Prostate gland (tissue), 2 donors: ENCODE data around the gene DOK6.

ENCODE experiments used
- CTCF ChIP-seq, 4 experiments: fragments of 200-600 bp in 2 of 4; fragments of 450-650 bp in 2 of 4; sonication (generic) in 2 of 4; IDR thresholded peaks; 1 replicate in 3 of 4; 2 replicates in 1 of 4; pipeline ENCODE4 v1.5.1; 2016 to 2019; ENCODE audit warnings: antibody characterized with exemption in 4 of 4, mild to moderate bottlenecking in 2 of 4, moderate library complexity in 2 of 4
- POLR2A ChIP-seq: fragments of 450-650 bp; IDR thresholded peaks from one replicate; pipeline ENCODE4 v1.6.1; 2016; ENCODE audit warnings: antibody characterized with exemption, mild to moderate bottlenecking

DNA sequence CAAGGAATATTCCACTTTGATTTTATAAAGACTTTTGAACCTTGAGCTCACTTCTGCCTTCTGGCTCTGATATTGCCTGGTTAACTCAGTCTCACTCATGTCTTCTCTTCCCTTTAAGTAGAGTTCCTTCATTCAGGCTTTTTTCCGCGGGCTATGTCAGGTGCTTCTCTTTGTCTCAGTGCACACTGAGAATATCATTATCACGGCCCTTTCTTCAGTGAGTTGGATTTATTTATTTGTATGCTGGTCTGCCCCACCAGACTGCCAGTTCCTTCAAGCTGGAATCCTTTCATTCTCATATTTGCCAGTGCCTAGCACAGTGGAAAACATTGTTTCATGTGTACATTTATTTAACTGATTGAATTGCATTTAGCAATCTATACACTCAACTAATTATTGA, 136.5 kb downstream of the DOK6 start:
- TF ChIP-seq CTCF (IDR thresholded peaks at IDR 0.05) = no peak
- no peak for TF ChIP-seq POLR2A
